Activated CD8-positive, alpha-beta memory T cell treated with anti-CD3 and anti-CD28 coated beads, Interleukin-2, amount 50 U/mL, for 1 hour (primary cell): ENCODE results near the gene SDF4.
"Not testable (repeated sequence)": the region's sequence is repeated elsewhere in the genome, so short reads cannot be mapped to it uniquely, and the experiment has no call there.

ENCODE experiments used
- DNase-seq: peaks from one replicate; pipeline ENCODE4 v3.0.0-alpha.2; 2020; ENCODE audit errors: extremely low read depth

Gene SDF4

DNA sequence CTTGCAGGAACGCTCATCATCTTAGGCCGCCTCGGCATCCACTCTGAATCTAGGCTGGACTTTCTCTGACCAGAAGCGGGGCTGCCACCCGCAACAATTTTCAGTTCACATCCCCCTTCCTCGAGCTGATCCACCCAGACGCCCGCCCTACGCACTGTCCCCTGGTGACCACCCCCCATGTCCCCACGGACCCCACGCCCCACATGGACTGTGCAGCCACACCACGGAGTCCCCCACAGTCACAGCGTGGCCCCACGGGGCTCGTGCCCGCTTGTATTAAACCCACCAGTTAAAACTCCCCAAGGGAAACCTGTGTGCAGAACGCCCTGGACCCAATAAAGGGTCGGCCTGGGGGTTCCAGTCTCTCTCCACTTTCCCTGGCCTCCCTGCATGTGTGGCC, 27.7 kb upstream of the SDF4 start:
- DNase-seq, result no peak

DNA sequence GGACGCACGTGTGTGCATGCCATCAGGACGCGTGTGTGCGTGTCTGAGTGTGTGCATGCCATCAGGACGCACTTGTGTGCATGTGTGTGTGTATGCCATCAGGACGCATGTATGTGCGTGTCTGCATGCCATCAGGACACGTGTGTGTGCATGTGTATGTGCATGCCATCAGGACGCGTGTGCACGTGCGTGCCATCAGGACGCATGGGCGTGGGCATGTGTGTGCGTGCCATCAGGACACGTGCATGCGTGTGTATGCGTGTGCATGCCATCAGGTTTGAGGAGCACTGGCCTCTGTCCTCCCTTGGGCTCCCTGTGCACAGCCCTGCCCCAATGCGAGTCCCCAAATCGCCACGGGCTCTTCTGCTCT, 27.3 kb upstream of the SDF4 start:
- DNase-seq, result no peak

DNA sequence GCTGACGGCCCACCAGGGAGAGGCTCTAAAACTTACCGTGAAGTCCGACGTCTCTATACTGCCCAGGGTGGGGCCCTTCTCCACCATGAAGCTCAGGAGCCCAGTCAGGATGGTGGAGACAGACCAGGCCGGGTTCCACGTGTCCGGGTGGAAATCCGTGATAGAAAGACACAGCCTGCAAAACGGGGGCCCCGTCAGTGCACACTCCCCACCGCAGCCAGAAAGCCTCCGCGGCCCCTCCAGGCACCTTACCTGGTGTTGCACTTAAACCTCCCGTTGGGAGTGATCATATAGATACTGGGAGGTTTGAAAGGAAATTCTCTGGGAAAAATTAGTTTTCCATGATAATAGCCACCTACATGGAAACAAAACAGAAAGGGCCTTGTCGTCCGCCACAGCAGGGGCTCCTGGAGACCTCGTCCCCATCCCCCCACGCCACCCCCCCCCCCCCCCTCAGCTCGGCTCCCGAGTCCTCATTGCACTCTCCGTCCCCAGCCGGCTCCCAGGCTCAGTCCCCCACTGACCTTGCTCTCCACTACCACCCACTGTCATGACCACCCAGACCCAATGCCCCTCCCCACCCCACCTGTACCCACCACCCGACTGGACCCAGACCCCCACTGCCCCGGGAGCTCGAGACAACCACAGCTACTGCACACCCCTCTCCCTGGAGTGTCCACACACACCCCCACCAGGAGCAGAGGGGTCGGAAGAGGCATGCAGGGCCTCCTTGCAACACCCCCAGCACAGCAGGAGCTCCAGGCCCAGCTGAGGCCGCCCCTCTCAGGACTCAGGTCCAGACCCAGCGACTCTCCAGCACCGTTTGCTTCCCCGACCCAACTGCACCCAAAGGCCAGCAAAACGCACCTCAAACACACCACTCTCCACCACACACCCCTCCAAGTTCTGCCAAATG, 25.4 kb upstream of the SDF4 start:
- no peak for DNase-seq

DNA sequence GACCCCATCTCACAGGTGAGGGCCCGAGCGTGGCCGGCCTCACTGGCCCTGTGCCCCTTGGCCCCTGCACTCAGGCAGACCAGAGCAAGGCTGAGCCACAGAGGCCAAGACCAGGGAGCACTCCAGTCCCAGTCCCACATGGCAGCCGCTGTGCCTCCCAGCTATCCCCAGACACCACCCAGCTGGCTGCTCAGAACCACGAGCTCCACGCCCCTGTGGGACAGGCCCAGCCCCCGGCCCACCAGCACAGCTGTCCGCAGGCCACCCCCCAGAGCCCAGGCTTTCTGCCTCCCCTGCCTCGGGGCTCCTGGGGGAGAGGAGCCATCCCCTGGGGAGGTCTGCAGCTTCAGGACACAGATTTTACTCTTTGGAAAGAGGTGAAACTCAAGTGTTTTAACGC, 23.8 kb upstream of the SDF4 start:
- DNase-seq, result no peak

DNA sequence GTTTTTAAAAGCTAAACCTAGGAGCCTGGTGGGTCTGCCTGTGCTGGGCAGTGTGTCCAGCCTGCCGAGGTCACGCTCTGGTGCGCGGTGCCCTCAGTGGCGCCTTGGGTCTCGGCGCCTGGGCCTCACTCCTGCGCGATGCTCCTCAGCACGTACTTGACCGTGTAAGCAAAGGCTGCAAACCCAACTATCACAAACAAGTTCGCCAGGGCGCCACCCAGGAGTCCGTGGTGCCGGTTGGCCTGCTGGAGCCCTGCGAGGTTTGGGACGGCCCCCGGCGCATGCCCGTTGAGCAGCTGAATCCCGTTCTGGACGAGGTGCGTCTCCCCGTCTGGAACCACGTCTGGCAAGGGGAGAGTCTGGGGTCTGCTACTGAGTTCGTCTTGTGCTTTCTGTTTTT, 23.3 kb upstream of the SDF4 start:
- DNase-seq, result no peak

DNA sequence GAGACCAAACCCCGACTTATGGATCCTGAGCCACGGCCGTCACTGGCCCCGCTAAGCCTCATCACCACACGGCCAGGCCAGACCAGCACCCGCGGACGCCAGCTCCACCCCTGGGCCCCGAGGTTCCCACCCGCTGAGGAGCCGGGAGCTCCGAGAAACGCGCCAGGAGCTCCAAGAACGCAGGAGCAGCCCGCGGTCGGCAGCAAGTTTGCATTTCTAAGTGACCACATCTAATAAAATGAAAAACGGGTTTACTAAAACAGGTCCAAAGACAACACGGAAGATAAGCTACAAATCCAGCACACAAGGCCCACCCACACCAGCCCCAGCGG, 22.8 kb upstream of the SDF4 start:
- DNase-seq, result no peak

DNA sequence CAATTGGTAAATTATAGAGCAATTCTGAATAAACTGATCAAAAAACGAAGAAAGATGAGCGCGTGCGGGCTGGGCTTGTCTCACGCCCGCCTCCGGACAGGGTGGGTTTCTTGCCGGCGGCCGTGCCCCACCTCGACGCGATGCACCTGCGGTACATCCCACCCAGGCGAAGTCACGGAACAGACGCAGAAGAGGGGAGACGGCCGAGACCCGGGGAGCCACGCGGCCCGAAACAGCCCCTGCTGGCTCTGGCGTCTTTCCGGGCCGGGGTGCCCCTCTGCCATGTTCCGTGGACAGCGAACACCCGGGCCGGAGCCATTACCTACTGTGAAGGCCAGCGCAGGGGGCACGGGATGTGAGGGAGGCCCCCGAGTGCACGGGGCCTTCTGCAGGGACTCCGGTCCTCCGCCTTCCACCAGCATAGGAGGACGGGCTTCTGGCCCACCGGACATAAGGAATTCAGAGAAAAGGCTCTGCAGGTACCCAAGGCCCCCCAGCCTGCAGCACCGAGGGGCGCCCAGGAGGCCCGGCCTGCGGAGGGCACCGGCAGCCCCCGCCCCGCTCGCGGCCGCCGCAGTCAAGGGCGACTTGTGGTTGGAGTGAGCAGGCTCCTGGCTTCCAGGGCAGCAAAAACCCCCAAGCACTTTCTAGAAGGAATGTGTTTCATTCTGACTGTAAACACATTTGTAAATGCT, 22.3 kb upstream of the SDF4 start:
- DNase-seq, result no peak

DNA sequence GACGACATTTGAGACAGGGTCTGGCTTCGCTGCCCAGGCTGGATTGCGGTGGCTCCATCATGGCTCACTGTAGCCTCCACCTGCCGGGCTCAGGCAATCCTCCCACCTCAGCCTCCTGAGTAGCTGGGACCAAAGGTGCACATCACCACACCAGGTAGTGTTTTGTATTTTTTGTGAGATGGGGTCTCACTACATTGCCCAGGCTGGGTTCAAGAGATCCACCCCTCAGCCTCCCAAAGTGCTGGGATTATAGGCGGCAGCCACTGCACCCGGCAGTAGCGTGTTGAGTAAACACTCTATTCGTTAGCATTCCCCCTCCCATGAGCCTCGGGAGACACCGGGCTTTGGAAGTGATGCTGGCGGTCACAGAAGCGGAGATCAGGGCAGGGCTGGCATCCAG, 21.5 kb upstream of the SDF4 start:
- no peak for DNase-seq

DNA sequence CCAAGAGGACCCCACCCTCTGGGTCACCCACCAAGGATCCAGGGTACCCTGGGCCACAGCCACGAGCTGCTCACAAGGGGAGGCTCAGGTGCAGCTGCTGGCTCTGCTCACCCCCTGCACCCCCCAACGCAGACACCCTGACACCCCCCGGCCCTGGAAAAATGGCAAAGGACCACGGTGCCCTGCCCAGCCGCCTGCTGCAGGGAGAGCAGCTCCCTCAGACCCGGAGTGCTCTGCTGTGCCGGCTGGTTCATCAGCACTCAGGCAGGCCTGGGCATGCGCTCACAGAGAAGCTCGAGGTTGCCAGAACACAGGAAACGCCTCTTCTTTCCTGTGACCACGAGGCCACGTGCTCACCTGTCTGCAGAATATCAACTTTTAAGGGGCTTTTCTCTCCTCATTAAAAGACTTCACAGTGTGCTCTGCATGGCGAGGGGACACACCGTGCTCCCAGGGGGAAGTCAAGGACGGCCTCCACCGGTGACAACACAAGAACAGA, 19.0 kb upstream of the SDF4 start:
- peak; percentile 51 for DNase-seq

DNA sequence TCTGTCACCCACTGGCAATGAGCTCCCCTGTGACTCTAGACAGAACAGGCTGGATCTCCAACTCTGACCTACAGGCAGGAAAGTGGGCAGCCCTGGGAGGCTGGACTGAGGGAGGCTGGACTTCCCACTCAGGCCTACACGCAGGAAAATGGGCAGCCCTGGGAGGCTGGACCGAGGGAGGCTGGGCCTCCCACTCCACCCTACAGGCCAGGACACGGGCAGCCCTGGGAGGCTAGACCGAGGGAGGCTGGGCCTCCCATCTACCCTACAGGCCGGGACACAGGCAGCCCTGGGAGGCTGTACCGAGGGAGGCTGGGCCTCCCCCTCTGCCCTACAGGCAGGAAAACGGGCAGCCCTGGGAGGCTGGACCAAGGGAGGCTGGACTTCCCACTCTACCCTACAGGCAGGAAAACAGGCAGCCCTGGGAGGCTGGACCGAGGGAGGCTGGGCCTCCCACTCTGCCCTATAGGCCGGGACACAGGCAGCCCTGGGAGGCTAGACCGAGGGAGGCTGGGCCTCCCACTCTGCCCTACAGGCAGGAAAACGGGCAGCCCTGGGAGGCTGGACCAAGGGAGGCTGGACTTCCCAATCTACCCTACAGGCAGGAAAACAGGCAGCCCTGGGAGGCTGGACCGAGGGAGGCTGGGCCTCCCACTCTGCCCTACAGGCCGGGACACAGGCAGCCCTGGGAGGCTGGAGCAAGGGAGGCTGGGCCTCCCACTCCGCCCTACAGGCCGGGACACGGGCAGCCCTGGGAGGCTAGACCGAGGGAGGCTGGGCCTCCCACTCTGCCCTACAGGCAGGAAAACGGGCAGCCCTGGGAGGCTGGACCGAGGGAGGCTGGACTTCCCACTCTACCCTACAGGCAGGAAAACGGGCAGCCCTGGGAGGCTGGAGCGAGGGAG, 16.5 kb upstream of the SDF4 start:
- not testable (repeated sequence) for DNase-seq

DNA sequence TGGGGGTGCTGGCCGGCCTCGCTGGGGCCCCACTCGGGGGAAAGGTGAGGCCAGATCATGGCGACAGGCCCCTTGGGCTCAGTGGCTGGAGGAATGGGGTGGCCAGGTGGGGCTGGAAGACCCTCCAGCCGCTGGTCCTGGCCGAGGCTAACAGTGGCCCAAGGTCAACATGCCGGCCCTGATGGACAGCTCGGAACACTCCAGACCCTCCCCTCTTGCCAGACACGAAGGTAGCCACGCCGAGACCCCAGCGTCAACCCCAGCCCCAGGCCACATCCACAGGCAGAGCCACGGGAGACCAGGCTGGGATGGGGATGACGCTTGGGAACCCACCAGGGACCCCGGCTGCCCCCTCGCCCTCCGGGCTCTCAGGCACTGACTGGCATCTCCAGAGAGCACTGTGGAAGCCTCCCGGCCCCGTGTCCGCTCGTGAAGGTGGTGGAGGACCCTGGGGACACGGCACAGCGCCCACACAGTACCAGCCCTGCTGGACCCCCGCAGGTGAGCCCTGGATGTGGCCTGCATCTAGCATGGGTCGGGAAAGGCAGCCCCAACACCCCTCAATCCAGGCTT, 15.6 kb upstream of the SDF4 start:
- no peak for DNase-seq

DNA sequence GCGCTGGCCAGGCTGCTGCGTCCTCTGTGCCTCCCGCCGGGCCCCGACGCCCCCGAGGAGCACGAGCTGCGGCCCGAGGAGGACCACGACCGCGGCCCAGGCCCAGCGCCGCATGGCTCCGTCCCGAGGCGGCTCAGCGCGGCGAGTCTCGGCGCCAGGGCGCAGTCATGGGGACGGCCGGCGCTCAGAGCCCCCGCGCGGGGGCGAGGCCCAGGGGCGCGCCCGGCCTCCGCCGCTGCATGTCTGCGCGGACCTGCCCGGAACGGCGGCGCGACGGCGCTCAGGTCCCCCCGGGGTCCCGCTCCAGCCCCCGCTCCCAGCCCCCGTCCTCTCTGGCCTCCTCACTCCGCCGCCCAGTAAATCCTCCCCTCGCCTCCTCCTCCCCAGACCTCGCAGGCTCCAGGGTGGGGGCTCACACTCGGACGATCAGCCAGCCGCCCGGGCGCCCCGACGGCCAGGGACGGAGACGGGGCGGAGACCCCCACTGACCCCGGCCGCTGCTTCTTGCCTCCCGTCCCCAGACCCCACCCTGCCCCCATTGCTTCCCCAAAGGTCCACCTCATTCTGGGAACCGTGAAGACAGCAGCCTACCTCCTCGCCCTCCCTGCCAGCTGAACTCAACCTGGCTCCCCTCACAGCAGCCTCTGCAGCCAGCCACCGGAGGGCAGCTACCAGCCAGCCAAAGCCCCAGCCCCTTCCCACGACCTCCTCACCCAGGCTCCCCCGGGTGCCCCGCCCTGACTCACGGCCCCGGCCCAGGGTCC, 15.0 kb upstream of the SDF4 start, which contains the start of gene C1QTNF12:
C1QTNF12 (minus strand) TSS at position 146 of the 764 bp plus-strand sequence; CDS start at position 114, 32 bp downstream.
- DNase-seq, result no peak

DNA sequence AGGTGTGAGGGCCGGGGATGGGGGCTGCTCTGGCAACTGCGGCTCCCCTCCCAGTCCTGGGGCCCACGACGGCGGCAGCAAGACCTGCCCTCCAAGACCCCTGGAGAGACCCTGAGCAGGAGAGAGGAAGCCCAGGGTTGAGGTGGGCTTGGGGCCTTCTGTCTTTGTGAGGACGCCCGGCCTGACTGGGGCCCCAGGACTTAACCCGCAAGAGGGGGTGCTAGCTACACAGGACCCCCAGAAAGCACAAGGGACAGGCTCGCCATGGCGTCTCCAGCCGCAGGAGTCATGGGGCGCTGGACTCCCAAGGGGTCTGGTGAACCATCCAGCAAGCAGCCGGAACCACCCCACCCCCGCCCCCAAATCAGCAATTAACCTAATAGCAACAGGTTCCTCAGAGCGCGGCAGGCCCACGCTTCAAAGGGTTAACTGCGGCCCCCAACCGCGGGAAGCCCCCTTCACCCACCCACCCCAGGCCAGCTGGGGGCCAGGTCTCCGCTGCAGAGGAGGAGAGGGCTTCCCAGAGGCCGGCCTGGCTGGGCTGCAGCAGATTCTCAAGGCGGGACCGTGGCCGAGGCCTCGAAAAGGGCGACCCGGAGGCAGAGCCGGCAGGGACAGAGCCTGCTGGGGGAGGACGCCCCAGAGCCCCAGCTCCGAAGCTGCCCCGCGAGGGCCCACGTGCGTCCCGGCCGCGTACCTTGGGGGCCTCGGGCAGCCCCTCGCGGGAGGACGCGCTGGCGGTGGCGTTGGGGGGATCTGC, 14.2 kb upstream of the SDF4 start:
- DNase-seq, result no peak

DNA sequence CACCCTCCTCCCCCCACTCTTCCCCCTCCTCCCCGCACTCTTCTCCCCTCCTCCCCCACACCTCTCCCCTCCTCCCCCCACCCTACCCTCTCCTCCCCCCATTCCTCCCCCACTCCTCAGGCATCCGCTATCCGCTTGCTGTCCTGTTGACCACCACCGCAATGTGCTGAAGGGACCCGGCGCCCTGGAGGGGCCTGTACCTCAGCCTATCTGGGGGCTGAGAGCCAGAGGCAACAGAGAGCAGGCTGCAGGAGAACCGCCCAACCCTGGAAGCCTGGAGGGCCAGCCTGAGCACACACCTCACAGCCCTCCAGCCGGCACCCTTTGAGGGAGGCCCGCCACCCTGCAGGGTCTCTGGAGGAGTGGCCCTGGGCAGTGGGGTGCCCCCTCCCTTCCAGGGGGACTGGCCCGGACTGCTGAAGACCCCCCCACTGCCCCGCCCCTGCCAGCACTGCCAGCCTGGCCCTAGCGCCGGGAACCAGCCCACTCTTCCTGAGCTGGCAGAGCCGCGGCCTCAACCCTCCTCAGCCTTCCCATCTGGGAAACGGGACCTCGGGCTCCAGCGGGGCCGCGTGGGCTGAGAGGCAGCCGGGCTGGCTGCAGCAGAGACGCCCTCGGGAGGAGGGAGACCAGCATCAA, 13.5 kb upstream of the SDF4 start:
- DNase-seq, result no peak

DNA sequence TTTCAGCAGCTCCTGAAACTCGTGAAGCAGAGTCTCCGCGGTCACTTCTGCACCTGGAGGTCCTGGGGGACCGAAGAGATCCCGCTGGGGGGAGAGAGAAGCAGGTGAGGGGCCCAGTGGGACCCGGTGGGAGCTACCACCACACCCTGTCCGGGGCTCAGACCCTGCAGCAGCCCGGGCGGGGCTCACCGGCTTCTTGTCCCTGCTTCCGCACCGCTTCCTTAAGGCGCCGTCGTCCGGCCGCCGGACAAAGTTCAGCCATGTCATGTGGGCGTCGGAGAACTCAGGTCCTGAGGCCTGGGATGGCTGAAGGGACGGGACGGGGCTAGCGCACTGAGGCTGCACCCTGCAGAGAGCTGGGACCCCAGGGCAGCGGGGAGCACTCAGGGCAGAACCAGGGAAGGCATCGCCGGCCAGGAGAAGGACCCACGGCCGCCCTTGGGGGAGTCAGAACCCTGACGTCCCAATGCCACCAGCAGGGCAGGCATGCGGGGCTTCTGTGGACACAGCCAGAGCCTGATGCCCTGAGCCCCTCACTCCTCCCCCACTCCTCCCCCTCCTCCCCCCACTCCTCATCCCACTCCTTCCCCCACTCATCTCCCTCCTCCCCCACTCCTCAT, 12.5 kb upstream of the SDF4 start:
- DNase-seq, result no peak

DNA sequence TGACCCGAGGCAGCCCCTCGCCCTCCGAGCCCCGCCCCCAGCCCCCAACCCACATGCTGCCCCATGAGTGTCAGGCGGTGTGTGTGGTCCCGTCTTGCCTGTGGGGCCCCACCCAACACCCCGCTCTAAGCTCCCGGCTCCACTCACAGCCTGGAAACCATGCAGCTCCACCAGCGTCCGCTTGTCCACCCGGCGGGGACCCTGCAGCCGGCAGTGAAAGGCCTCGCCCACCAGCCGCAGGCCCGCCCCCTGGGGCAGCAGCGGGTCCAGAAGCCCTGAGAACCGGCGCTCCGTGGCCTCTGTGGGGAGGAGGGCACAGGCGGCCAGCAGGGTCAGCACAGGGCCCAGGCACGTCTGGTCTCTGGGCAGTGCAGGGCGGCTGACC, 12.0 kb upstream of the SDF4 start:
- no peak for DNase-seq

DNA sequence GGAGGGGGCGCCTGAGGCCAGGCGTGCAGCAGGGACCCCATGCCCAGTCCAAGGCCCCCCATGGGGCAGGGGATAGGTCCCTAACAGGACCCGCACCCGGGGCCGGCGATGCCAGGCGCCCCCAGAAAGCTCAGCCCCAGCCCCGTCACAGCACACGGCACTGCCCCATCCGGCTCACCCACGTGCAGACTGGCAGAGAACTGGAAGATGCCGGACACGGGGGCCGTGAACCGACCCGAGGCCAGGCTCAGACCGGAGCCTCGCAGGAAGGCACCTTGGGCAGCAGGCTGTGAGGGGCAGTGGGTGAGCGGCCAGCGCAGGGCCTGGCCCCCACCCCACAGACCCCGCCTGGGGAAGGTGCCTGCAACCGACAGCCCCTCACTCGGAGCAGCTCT, 11.5 kb upstream of the SDF4 start:
- no peak for DNase-seq

DNA sequence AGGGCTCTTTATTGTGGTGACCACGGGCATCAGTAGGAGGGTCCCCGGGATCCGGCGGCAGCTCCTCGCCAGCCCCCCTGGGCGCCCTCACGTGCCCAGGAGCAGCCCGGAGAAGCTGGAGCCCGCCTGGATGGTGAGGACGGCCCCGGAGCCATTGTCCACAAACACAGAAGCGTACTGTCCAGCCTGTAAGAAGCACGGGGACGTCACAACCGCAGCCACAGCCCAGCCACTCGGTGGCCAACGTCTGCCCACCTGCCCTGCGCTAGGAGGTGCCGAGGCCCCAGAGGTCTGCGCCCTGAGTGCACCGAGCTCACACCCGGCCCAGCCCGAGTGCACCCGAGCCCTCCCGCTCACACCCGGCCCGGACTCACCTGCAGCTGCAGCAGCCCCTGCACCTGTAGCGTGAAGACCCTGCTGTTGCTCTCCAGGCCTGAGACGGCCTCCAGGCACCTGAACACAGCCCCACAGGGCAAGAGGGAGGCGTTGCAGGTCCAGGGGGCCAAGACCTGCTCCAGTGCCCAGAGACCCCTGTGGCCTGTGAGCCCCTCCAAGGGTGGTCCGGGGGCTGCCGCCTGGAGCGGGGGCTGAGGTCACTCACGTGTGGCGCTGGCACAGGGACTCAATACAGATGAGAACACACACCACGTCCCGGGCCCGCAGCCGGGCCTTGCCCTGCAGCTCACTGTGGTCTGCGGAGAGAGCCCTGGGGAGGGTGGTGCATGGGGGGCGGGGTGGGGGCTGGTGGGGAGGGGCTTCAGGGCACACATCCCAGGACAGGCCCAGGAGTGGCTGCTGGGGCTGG, 10.9 kb upstream of the SDF4 start:
- DNase-seq, result no peak
